GM18870 (cell line): ENCODE results near the gene AGTPBP1.
"Not testable (repeated sequence)": the region's sequence is repeated elsewhere in the genome, so short reads cannot be mapped to it uniquely, and the experiment has no call there.

Source experiments
- ATAC-seq: cut with Tn5 transposase; IDR thresholded peaks from one replicate; pipeline ENCODE4 v1.9.1; 2021; ENCODE audit warnings: moderate library complexity; ENCODE audit not compliant: unreplicated experiment

The AGTPBP1 gene

GRCh38 chr9:85631809-85632208 lies 109.9 kb downstream of the AGTPBP1 start:
- ATAC-seq: no peak

GRCh38 chr9:85630676-85631075 lies 111.1 kb downstream of the AGTPBP1 start:
- ATAC-seq: no peak

GRCh38 chr9:85617141-85617670 lies 124.5 kb downstream of the AGTPBP1 start:
- no peak for ATAC-seq

GRCh38 chr9:85615792-85616191 lies 126.0 kb downstream of the AGTPBP1 start:
- ATAC-seq: no peak

GRCh38 chr9:85610074-85610860 lies 131.5 kb downstream of the AGTPBP1 start:
- peak; percentile 91 for ATAC-seq

- ATAC-seq: no peak
These were observed 135.8 kb downstream of the AGTPBP1 start for GRCh38 chr9:85605905-85606304.

- ATAC-seq: no peak
These were observed 137.8 kb downstream of the AGTPBP1 start for GRCh38 chr9:85603936-85604335.

- ATAC-seq: no peak
These were observed 139.0 kb downstream of the AGTPBP1 start for GRCh38 chr9:85602742-85603141.

- ATAC-seq: no peak
These were observed 141.0 kb downstream of the AGTPBP1 start for GRCh38 chr9:85600675-85601263.

- ATAC-seq: no peak
These were observed 142.1 kb downstream of the AGTPBP1 start for GRCh38 chr9:85599540-85600105.

- ATAC-seq: no peak
These were observed 147.4 kb downstream of the AGTPBP1 start for GRCh38 chr9:85594316-85594715.

- no peak for ATAC-seq
These were observed 155.1 kb downstream of the AGTPBP1 start for GRCh38 chr9:85586684-85587083.

- no peak for ATAC-seq
These were observed 164.3 kb downstream of the AGTPBP1 start for GRCh38 chr9:85577353-85577952.

GRCh38 chr9:85575868-85576267 lies 165.9 kb downstream of the AGTPBP1 start:
- no peak for ATAC-seq

GRCh38 chr9:85573546-85573945 lies 168.2 kb downstream of the AGTPBP1 start:
- not testable (repeated sequence) for ATAC-seq

GRCh38 chr9:85572917-85573316 lies 168.8 kb downstream of the AGTPBP1 start:
- ATAC-seq: not testable (repeated sequence)

- no peak for ATAC-seq
These were observed 171.8 kb downstream of the AGTPBP1 start for GRCh38 chr9:85569988-85570387.

GRCh38 chr9:85559526-85559925 lies 182.2 kb downstream of the AGTPBP1 start:
- ATAC-seq: no peak

- ATAC-seq: no peak
These were observed 187.4 kb downstream of the AGTPBP1 start for GRCh38 chr9:85554349-85554748.

- peak; percentile 43 for ATAC-seq
These were observed 188.3 kb downstream of the AGTPBP1 start for GRCh38 chr9:85553475-85553874.

- no peak for ATAC-seq
These were observed 194.2 kb downstream of the AGTPBP1 start for GRCh38 chr9:85547599-85547998.

GRCh38 chr9:85543196-85543595 lies 198.6 kb downstream of the AGTPBP1 start:
- ATAC-seq: no peak
